AG09309 (cell line): ENCODE measurements around the gene CD109.

Experiments
- DNase-seq: peaks from one replicate; pipeline ENCODE4 v3.0.0-alpha.2; 2010; ENCODE audit warnings: low read depth
- H3K4me3 ChIP-seq: 2 replicates; pipeline ENCODE4 v1.5.1; 2011; ENCODE audit warnings: mild to moderate bottlenecking, low read depth, low read length, moderate library complexity; ENCODE audit not compliant: control insufficient read depth
- CTCF ChIP-seq: IDR thresholded peaks from 2 replicates; pipeline ENCODE4 v1.5.1; 2011; ENCODE audit warnings: mild to moderate bottlenecking, low read depth, low read length, inconsistent platforms; ENCODE audit not compliant: insufficient read depth, control insufficient read depth; ENCODE audit errors: missing control alignments

Gene CD109

GRCh38 chr6:73870907-73871306 lies 174.9 kb downstream of the CD109 start:
- TF ChIP-seq CTCF: no peak
- DNase-seq: no peak
- no peak overlapping the region for H3K4me3 ChIP-seq

DNA sequence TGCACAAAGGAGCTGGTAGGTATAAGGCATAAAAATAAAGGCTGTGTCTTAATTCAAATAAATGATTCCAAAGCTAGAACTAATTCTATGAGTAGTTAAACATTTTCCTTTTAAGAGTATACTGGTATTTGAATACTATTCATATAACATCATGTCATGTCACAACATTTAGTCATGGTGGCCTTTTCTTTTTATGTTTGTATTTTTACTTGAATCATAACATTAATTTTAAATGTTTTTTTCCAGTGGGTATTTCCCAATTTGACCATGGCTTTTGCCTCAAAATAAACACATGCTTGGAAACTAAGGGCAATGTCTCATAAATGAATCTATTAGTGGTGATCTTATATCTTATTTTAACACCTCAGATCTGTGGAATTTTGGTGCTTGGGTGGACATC lies 177.1 kb downstream of the CD109 start:
- H3K4me3 ChIP-seq: no peak overlapping the region
- no peak for DNase-seq
- TF ChIP-seq CTCF: no peak
